NB4 (cell line): ENCODE measurements around the gene ARAP2.

ENCODE experiments used
- CTCF ChIP-seq: IDR thresholded peaks from one replicate; pipeline ENCODE4 v1.5.1; 2012; ENCODE audit warnings: low read depth, low read length
- MAX ChIP-seq: IDR thresholded peaks from 2 replicates; pipeline ENCODE4 v1.6.1; 2011; ENCODE audit warnings: low read depth, low read length
- MYC ChIP-seq: IDR thresholded peaks from 2 replicates; pipeline ENCODE4 v1.6.1; 2011; ENCODE audit warnings: low read depth, low read length
- POLR2A ChIP-seq: IDR thresholded peaks from 2 replicates; pipeline ENCODE4 v1.6.1; 2011; ENCODE audit warnings: mild to moderate bottlenecking; ENCODE audit not compliant: insufficient read length; ENCODE audit errors: extremely low read depth

DNA sequence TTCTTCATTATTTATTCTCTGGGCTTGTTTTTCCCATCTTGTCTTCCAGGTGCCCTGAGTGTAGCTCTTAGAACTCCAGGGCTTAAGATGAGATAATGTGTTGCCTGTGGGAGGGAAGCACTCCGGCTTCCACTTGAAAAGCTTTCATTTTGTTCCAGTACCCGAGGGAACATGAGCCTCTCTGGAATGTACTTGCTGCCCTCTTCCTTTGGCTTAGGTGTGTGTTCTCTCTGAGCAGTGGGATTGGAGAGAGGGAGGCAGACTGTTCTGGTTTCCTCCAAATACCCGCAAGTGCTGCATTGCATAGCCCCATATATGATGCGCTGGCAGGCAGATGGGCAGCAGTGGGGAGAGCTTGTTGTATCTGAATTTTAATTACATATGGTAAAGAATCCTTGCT is 36.2 kb upstream of the ARAP2 start:
- no peak for TF ChIP-seq MYC
- TF ChIP-seq CTCF: no peak
- TF ChIP-seq POLR2A: no peak
- no peak for TF ChIP-seq MAX
